ENCODE measurements around the gene MTHFS.
A peak's percentile ranks its signal among the peaks of the same experiment; 100 is the strongest.
"Not testable (repeated sequence)": the region's sequence is repeated elsewhere in the genome, so short reads cannot be mapped to it uniquely, and the experiment has no call there.

MTHFS gene

DNA sequence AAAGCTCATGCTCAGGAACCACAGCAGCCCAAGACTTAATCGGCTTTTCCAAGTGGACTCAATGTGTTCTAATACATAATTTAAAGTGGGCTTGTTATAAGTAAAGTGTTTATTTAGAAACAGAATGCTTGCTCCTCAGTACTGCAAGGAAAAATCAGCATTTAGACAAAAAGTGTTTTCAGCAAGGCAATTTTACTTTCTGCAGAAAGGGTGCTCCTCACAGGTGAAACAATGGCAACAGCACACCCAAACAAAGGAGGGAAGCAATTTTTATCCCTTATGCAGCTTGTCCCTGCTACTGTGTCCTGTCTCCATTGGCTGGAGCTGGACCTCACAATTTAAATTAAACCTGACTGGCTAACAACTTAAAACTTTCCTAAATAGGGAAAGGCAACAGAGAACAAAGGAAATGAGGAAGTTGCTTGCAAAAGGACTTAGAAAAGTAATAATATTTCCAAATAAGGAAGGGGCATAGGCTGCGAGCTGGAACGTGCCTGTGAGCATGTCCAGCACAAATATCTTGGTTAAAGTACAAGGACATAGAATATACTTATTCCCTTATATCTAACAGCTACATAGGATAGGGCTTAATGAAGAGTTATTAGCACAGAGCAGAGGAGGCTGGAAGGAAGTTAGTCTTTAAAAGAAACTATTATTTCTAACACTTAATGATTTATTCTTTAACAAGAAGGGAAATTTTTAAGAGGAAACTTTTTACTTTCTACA is 19.1 kb upstream of the MTHFS start:
- not testable (repeated sequence) for DNase-seq

DNA sequence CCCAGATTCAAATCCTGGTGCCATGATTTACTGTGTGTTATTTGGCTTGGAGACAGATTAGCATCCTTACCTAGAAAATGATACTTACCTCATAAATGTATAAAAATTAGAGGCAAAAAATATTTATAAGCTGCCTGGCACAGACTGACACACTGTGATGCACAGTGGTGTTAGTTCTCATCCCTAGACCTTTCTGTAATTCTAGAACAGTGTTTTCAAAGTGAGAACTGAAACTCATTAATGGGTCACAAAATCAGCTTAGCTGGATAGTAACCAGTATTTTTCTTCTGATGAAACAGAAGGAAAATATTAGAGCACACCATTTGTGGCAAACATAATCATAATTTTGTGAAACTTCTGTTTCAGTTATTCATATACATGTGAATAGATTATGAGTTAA is 17.9 kb upstream of the MTHFS start:
- DNase-seq: no peak

DNA sequence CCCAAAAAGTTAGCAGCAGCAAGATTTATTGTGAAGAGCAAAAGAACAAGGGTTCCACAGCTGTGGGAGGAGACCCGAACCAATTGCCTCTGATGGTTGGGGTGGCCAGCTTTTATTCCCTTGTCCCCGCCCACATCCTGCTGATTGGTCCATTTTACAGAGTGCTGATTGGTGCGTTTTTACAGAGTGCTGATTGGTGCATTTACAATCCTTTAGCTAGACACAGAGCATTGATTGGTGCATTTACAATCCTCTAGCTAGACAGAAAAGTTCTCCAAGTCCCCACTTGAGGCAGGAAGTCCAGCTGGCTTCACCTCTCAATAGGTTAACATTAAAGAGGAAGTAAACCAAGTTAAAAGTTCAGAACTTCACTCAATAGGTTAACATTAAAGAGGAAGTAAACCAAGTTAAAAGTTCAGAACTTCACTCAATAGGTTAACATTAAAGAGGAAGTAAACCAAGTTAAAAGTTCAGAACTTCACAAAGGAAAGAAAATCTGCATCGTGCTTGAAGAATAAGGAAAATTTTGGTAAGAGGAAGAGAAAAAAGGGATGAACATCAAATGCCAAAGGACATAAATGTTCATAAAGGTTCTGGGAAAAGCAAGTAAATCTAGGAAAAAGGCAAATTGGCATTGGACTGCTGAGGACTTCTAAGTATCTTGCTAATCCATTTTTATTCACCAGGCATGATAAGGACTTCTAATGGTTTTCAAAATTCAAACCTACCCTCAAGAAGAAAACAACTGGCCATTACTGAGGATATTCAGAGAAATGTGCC is 12.9 kb upstream of the MTHFS start:
- not testable (repeated sequence) for DNase-seq

DNA sequence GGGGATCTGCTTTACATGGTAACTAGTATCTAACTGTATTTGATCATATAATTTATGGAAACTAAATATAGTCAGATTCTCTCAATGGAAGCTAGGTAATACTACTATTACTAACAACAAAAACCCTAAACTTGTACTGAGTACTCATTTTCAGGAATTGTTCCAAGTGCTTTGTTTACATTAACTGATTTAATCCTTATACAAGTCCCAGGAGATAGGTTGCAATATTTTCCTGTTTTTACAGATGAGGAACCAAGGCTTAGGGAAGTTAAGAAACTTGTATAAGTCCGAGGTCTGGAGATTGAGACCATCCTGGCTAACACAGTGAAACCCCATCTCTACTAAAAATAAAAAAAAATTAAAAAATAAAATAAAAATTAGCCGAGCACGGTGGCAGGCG is 7.5 kb upstream of the MTHFS start:
- no peak for DNase-seq

DNA sequence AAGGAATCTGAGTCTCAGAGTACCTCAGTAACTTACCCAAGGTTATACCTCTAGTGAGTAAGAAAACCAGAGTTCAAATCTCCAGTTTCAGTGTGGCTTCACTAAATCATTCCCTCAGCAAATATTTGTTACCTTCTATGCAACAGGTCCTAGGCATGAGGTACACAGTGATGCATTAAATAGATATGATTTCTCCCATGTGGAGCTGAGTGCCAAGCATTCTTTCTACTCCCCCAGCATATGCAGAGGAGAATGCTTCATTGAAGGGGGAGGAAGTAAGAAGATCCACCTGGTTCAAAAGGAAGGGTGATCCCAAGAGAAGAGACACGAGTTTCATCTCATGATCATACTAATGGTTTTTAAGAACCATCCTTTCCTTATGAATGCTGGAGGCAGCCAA is 6.8 kb upstream of the MTHFS start:
- no peak for DNase-seq

DNA sequence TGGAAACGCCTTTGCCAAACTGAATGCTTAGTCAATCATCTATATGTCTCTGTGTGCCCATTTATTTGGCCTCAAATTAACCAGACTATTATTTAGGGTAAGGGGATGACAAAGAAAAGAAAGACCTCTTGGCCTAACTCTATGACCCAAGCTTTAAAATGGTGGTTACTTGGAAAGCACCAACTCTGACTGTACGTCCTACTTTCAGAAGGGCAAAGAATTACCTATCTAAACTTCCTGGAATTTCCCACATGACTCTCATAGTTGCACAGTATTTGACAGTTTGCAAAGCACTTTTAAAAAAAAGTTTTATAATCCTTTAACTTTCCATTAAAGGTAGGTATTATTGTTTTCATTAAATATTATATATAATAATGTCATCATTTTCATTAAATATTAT is 6.3 kb upstream of the MTHFS start:
- DNase-seq: no peak

DNA sequence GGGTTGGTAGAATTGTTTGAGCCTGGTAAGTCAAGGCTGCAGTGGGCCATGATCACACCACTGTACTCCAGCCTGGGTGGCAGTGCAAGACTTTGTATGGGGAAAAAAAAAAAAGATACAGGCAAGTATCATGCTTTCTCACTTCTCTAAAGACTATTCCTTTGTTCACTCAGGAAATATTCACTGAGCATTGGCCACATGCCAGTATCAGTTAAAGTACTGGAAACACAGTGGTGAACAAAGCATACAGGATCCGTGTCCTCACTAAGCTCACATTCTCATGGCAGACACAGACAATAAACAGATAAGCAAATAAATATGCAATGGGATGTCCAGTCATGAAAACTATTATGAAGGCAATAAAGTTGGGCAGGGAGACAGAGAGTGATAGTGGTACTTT is 5.1 kb upstream of the MTHFS start:
- no peak for DNase-seq

DNA sequence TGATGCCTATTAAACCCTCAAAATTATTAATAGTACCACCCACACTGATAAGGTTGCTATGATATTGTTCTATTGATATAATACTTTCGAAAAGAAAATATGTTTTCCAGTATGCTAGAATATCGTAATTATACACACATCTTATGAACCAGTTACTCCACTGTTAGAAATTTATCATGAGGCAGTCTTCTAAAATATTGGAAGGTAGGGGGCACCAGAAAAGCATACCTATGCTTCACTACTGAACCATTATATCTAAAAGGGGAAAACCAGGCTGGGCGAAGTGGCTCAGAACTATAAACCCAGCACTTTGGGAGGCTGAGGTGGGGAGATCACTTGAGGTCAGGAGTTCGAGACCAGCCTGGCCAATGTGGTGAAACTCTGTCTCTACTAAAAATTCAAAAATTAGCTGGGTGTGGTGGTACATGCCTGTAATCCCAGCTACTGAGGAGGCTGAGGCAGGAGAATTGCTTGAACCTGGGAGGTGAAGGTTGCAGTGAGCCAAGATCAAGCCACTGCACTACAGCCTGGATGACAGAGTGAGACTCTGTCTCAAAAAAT is 4.1 kb upstream of the MTHFS start:
- DNase-seq: not testable (repeated sequence)

DNA sequence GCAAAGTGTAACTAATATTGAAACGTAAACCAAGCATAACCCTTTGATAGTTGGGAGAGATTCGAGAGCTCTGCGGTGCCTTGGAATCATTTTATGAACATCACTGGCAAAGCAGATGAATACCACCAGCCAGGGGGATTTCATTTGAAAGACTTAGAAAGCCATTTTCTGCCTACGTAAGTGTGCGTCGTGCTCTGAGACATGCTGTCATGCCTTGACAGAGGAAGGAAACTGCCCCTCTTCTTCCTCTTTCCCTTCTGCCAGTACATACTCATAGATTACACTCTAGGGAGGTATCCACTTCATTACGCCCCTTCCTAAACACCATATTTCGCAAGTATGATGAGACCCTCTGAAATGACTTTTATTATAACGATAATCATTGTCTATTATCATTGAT is 3.3 kb upstream of the MTHFS start:
- no peak for DNase-seq

DNA sequence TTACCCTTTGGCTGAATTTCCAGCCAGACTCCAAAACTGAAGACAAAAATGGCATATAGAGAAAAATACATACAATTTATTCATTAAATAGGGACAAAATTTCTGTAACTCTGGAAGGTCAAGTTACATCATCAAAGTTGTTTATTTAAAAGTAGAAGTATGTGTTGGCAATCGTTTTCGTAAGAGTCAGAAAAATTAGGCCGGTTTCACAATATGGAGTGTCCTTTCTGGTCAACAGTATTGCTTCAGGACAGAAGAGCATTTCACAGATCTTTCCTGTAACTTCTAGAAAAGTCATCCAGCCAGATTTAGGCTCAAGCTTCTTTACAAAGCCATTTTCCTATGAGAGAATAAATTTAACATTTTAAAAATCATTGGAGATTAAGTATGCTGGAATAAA is 2.0 kb upstream of the MTHFS start:
- not testable (repeated sequence) for DNase-seq

DNA sequence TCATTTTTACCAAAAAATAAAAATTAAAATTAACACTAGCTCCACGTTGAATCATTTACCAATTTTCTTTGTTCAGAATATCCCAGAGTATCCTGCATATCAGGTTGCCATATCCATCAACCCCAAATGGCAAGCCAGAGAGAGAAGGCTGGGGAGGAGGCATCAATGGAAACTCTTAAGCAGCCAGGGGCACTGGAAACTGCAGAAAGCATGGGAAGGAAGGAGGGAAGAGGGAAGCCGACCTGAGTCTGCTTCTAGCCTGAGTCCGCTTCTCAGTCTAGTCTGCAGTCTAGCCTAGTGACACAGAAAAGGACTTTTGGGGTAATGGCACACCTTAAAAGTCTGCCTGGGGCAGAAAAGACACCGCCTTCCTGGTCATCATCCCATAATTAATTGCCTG is 1.6 kb upstream of the MTHFS start:
- DNase-seq: no peak

DNA sequence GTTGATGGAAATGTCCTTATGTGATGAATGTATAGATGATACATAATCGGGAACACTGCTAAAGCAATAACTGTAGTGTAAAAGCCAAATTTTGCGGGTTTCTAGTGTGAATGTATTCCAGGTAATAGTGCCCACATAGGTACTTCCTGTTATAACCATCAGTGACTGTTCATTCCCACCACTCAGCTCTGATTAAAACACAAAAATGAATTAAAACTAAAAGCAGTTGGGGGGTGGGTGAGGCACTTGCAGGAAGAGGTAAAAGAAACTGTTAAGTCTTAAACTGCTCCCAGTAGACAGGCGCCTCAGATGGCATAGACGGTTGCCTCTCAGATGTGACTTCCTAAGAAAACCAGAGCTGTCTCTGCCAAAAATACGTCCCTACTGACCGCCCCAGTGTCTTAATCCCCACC is 893 bp upstream of the MTHFS start:
- DNase-seq: no peak

DNA sequence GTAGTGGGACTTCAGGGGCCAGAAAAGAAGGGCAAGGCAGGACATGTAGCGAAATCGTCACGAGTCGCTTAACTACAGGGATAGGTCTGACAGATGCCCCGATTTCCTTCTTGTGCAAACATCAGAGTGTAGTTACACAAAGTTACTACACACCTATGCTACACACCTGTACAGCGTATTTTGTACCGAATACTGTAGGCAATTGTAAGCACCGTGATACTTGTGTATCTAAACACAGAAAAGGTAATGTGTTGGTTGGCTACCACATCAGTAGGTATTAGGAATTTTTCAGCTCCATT is 515 bp upstream of the MTHFS start:
- DNase-seq: no peak

DNA sequence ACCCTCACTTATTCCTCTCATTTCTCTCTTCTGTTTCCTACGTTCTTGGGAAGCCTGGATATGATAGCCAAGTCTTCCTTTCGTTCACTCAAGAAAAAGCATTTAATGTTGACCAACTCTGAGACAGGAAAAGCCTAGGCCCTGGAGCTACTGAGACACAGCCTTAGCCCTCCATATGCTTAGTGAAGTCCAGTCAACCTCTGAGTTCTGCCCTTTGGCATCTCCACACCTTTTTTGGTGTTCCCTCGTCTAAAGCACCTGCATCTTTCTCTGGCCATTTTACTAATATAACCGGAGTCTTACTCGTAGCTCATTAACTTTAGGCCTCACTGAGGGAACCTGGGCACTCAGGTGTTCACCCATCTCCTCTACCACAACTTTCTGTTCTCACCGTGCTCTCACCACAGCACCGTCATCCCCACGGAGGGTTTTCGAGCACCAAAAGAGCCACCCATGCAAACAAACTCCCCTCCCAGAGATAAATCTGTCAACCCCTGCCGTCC is 632 bp downstream of the MTHFS start:
- DNase-seq: no peak

DNA sequence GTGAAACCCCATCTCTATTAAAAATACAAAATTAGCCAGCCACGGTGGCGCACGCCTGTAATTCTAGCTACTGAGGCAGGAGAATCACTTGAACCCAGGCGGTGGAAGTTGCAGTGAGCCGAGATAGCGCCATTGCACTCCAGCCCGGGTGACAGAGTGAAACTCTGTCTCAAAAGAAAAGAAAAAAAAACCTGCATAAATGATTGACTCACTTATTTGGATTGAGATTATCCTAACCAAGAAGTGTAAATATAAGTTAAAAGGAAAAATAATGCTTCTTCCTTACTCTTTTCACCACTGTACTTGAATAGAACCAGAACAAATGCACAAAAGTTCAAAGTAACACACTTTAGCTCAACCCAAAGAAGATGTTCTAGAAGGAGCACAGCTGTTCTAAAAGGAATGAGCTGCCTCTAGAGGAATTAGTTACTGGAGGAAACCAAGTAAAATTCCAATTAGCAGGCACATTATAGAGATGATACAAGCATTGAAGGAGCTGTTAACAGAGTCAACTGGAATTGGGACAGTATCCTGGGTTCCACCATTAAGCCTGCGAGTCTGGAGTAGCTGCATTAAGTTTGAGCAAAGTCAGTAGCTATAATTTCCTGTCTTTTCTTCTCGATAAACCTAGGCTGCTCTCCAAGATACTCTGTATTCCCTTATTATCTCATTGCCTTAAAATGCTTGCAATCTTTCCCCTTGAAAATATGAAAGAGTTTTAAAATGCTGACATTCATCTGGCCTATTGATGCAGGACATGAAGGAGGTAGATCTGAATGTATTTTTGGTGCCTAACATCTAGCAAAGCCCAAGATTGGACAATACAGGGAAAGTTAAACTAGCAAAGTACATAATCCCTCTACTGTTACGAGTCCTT is 9.5 kb downstream of the MTHFS start:
- no peak for DNase-seq

DNA sequence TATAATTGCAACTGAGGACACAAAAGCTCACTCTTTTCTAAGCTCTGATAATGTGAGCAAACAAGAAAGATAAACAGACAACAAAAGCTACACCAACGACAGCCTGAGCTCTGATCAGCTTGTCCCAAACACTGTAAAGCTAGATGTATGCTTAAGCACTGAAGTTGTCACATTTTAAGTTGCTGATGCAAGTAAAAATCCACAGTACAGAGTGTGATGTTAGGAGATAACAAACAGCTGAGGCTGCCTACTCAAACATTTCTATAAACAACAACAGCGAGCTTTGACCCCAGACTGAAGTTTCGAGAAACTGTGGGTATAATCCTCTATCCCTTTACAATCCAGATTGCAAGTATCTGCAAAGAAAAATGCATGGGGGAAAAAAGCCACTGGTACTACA is 10.7 kb downstream of the MTHFS start:
- DNase-seq: no peak

DNA sequence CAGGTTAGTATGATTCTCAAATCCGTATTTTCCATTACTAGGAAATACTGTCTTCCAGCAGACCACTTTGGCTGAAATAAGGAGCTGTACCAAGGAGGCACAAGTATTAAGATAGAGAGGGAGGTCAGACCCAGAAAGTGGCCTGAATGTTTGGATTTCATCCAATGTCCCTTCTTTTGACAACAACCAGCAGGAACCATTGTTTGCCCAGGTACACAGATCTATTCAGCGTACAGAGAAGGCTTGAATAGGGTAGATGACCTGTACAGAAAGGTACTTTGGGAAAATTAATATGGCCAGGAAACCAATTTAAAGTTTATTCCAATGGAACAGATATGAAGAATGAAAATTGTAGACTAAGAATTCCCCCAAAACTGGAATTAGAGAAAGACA is 12.6 kb downstream of the MTHFS start:
- peak; percentile 33 for DNase-seq

DNA sequence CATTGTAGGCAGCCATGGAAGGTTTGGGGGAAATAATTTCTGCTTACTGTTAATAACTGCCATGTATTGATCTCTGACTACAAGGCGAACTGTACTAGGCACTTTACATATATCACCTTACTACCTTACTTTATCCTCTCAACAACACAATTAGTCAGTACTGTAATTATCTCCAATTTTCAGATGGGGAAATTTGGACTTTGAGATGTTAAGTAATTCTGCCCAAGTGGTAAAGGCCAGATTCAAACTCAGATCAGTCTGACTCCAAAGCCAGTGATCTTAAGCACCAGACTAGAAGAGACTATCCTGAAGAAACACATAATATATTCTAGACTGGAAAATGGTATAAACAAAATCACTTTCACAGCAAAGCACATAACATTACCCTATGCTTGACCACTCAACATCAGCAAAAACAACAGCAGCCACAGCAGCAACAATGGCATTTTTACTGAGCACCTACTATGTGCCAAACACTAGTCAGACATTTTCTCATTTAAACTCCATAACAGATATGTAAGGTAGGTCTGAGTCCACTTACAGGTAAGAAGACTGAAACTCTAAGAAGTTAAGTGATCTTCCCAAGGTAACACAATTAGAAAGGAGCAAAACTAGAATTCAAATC is 13.1 kb downstream of the MTHFS start:
- no peak for DNase-seq

DNA sequence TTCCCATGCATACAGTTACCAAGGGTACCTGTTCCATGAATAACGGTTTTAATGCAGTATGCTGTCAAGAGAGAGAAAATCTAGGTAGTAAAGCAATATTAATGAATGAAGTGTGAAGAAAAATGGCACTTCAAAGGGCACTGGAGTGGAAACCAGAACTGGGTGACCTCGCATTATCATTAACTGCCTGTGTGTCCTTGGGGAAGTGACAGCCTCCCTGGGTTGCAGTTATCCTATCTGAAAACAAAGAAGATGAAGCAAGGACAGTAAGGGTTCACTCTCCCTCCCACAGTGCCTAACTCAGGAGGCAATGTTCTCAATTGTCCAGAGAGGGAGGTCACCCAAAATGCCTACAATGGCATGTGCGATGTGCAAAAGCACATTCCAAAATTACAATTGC is 15.1 kb downstream of the MTHFS start:
- DNase-seq: no peak

DNA sequence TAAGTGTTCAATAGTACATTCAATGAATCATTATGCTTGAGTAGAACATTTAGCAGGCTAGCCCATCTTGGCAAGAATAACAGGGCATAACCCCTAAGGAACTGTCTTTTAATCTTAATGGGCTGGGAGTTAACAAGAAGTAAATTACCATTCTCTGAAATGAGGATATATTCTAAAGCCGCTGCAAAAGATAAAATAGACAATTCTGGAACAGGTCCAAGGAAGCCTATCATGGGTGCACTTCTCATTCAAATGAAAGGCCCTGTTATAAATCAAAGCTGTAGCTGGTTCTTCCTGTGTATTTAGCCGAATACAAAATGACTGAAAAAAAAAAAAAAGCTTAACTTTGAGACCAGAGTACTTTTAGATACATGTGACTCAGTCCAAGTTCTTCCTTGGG is 15.6 kb downstream of the MTHFS start:
- DNase-seq: no peak

DNA sequence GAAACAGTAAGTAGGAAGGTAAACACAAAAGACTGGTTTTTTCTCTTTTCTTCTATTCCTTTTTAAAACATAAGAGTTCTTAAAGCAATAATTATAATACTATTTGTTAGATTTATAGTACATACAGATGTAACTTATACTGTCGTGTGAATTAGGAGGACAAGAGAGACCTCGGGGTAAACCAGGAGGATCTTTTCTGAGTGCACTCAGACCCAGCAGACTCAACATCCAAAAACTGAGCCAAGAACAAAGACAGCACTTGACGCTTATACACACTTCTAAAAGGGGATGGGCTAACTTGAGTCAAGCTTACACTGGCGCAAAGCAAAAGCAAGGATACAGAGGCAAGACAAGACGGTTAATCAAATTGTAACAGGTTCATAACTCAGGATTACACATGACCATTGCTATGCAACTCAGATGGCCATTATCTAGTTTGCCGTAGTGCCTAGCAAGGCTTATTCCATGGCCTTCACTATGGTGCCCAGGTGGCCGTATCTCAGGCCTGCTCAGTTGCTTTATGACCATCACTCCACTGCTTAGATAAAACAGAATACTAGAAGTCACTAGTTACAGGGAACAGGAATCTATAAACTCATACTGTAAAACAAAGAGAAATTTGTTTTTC is 18.6 kb downstream of the MTHFS start:
- DNase-seq: no peak

DNA sequence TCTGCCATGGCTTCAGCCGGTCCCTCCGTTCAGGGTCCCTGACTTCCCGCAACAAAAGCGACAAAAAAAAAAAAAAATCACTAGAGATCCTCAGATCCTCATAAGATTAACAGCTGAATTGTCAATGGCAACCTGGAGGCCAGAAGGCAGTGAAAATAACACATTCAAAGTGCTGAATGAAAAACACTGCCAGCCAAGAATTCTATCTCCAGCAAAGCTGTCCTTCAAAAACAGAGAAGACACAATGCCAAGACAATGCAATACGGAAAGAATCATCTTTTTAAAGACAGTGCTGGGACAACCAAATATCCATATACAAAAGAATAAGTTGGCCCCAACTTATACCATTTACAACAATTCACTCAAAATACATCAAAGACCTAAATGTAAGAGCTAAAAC is 21.6 kb downstream of the MTHFS start:
- DNase-seq: no peak
